OCI-LY3 (cell line): ENCODE measurements around the gene IL2RG.

Experiments used
- H2AFZ ChIP-seq: fragments of 200-600, 300-600 bp; shearing (Covaris generic); 2 replicates; pipeline ENCODE4 v1.6.0; 2014; ENCODE audit warnings: antibody characterized with exemption, low read depth, low read length
- H3K27ac ChIP-seq: fragments of 200-600, 300-600 bp; sonication (generic); 2 replicates; pipeline ENCODE4 v1.5.1; 2014; ENCODE audit warnings: mild to moderate bottlenecking, low read length, moderate library complexity, mixed read lengths
- H3K27me3 ChIP-seq: fragments of 200-600, 300-600 bp; sonication (generic); 2 replicates; pipeline ENCODE4 v1.6.1; 2014; ENCODE audit warnings: low read depth, low read length, mixed read lengths
- H3K36me3 ChIP-seq: fragments of 200-600, 300-600 bp; sonication (generic); replicated peaks from 2 replicates; pipeline ENCODE3; 2014; ENCODE audit warnings: low read depth, low read length, mixed read lengths
- H3K4me1 ChIP-seq: fragments of 300-600, 200-600 bp; sonication (generic); 2 replicates; pipeline ENCODE4 v1.6.1; 2014; ENCODE audit warnings: low read length, mixed read lengths
- H3K4me2 ChIP-seq: fragments of 200-600, 300-600 bp; sonication (generic); 2 replicates; pipeline ENCODE4 v1.6.1; 2014; ENCODE audit warnings: low read length, mixed read lengths
- H3K4me3 ChIP-seq: fragments of 300-600, 200-600 bp; sonication (generic); 2 replicates; pipeline ENCODE4 v1.5.1; 2014; ENCODE audit warnings: antibody characterized with exemption, mild to moderate bottlenecking, low read length, moderate library complexity
- H3K79me2 ChIP-seq: fragments of 300-600, 200-600 bp; shearing (Covaris generic); 2 replicates; pipeline ENCODE4 v1.6.1; 2014; ENCODE audit warnings: mild to moderate bottlenecking, low read length, mixed read lengths
- H3K9ac ChIP-seq: fragments of 300-600, 200-600 bp; shearing (Covaris generic); 2 replicates; pipeline ENCODE4 v1.6.0; 2014; ENCODE audit warnings: mild to moderate bottlenecking, low read length, moderate library complexity
- H3K9me3 ChIP-seq: fragments of 200-600, 300-600 bp; shearing (Covaris generic); 2 replicates; pipeline ENCODE4 v1.6.1; 2014; ENCODE audit warnings: low read length, mixed read lengths; ENCODE audit not compliant: insufficient read depth
- H4K20me1 ChIP-seq: fragments of 200-600, 300-600 bp; sonication (generic); 2 replicates; pipeline ENCODE4 v1.6.1; 2016; ENCODE audit warnings: low read length, mixed read lengths; ENCODE audit not compliant: insufficient read depth
- CTCF ChIP-seq: fragments of 200-600, 300-600 bp; sonication (generic); IDR thresholded peaks from 2 replicates; pipeline ENCODE4 v1.5.1; 2014; ENCODE audit warnings: antibody characterized with exemption, low read length, low read depth
- EZH2phosphoT487 ChIP-seq: fragments of 200-600 bp; shearing (Covaris generic); IDR thresholded peaks from 2 replicates; pipeline ENCODE4 v1.6.1; 2018; ENCODE audit warnings: antibody characterized with exemption, mixed run types, low read depth

The IL2RG gene

GRCh38 chrX:71147496-71148277 is 36.3 kb upstream of the IL2RG start:
- Histone ChIP-seq H3K9ac (no peak overlapping the region), H3K4me3 (no peak overlapping the region), H3K79me2 (no peaks in the 10 kb centered on the region), H2AFZ (no peak overlapping the region), H3K36me3 (no peaks in the 10 kb centered on the region), H3K27me3 (no peaks in the 10 kb centered on the region), H4K20me1 (no peaks in the 10 kb centered on the region), H3K27ac (no peak overlapping the region), H3K4me2 (no peak overlapping the region), H3K4me1 (no peaks in the 10 kb centered on the region), H3K9me3 (no peaks in the 10 kb centered on the region)
- TF ChIP-seq CTCF (no peak; the same call in 1 of the 2 replicates), EZH2phosphoT487 (no peak)

- H3K27ac ChIP-seq = no peak within 1 kb of the TSS
- H3K9me3 ChIP-seq = no peaks in the 10 kb centered on the region
- no peaks in the 10 kb centered on the region for H3K4me1 ChIP-seq
- no peaks in the 10 kb centered on the region for H4K20me1 ChIP-seq
- no peak within 1 kb of the TSS for H2AFZ ChIP-seq
- no peaks in the 10 kb centered on the region for H3K27me3 ChIP-seq
- TF ChIP-seq EZH2phosphoT487 (no peak), CTCF (no peak)
- no peaks in the 10 kb centered on the region for H3K79me2 ChIP-seq
- no peak within 1 kb of the TSS for H3K4me2 ChIP-seq
- no peak within 1 kb of the TSS for H3K4me3 ChIP-seq
- H3K36me3 ChIP-seq = no peaks in the 10 kb centered on the region
- no peak within 1 kb of the TSS for H3K9ac ChIP-seq
Measured at GRCh38 chrX:71144651-71145050, 33.3 kb upstream of the IL2RG start, which contains the start of gene NLGN3. Gene NLGN3, plus strand, starts transcription at chrX:71144841. Its CDS starts 2,909 bp downstream, at chrX:71147750.

GRCh38 chrX:71143508-71143907 is 32.1 kb upstream of the IL2RG start:
- H4K20me1 ChIP-seq = no peaks in the 10 kb centered on the region
- TF ChIP-seq EZH2phosphoT487 (no peak), CTCF (no peak)
- H3K4me3 ChIP-seq = no peak overlapping the region

GRCh38 chrX:71140440-71140839 is 29.1 kb upstream of the IL2RG start:
- Histone ChIP-seq H3K79me2 (no peaks in the 10 kb centered on the region), H3K4me1 (no peaks in the 10 kb centered on the region), H3K4me3 (no peak overlapping the region), H3K36me3 (peaks cover 11% of the 10 kb centered on the region), H2AFZ (no peak overlapping the region), H3K9me3 (no peaks in the 10 kb centered on the region), H3K27ac (no peak overlapping the region), H3K9ac (no peak overlapping the region), H4K20me1 (no peaks in the 10 kb centered on the region), H3K27me3 (no peaks in the 10 kb centered on the region), H3K4me2 (no peak overlapping the region)
- TF ChIP-seq CTCF (no peak), EZH2phosphoT487 (no peak)

More at GRCh38 chrX:71143508-71143907, 32.1 kb upstream of the IL2RG start:
- Histone ChIP-seq H3K9ac (no peak overlapping the region), H3K27me3 (no peaks in the 10 kb centered on the region), H3K27ac (no peak overlapping the region), H3K4me1 (no peaks in the 10 kb centered on the region), H3K79me2 (no peaks in the 10 kb centered on the region), H3K9me3 (no peaks in the 10 kb centered on the region), H3K36me3 (peaks cover 3% of the 10 kb centered on the region), H2AFZ (no peak overlapping the region), H3K4me2 (no peak overlapping the region)
